ENCODE results near the gene PAPPA. TPM values are rescaled to one million over a fixed set of nuclear protein-coding genes. Genes with fewer than 3 reads are reported as not detected.

The PAPPA gene
- total RNA-seq, 2 donors from 2014 or later = 0.37 to 0.52 TPM

DNA sequence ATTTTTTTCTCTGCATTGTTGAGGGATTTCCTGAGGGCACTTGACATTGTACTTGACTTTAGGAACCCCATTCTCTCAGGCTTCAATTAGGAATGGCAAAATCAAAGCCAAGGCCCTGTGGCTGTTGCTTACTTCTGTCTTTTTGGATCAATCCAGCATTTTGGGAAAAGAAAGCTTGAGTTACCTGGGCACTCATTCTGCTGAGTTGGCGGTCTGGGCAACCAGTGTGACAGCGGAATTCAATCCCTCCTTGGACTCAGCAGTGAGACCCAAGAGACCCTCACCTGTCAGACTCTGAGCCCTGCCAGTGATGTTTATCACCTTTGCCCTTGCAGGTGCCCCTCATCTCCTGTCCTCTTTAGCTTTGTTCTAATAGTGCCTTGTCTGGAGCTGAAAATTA, 225.3 kb downstream of the PAPPA start:
- H3K9me3 ChIP-seq (ENCODE audit: control insufficient read depth, low read length, poor library complexity, severe bottlenecking) = no peaks in the 10 kb centered on the region
- H3K4me1 Mint-ChIP-seq = no peaks in the 10 kb centered on the region
- DNase-seq (no peak), ATAC-seq (no peak)
- H3K27me3 Mint-ChIP-seq = no peaks in the 10 kb centered on the region
- H3K27ac Mint-ChIP-seq = no peak overlapping the region
- no peak overlapping the region for H3K4me3 Mint-ChIP-seq
- no peaks in the 10 kb centered on the region for H3K36me3 Mint-ChIP-seq (ENCODE audit: low read depth)

DNA sequence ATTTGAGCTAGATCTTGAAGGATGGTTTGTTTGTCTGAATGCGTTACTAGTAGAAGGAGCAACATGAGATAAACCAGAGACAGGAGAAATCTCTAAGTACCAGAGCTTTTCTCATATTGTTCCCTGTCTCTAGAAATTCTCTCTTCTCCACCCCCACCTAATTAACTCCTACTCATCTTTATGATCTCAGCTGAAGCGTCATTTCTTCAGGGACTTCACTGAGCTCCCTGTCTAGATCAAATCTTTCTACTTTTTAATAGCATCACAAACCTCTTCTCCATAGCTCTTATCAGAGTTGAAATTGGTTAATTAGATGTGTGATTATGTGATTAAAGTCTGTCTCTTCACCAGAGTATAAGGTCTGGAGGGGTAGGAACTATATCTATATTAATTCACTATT, 226.2 kb downstream of the PAPPA start:
- no peak overlapping the region for H3K4me3 Mint-ChIP-seq
- no peaks in the 10 kb centered on the region for H3K27me3 Mint-ChIP-seq

DNA sequence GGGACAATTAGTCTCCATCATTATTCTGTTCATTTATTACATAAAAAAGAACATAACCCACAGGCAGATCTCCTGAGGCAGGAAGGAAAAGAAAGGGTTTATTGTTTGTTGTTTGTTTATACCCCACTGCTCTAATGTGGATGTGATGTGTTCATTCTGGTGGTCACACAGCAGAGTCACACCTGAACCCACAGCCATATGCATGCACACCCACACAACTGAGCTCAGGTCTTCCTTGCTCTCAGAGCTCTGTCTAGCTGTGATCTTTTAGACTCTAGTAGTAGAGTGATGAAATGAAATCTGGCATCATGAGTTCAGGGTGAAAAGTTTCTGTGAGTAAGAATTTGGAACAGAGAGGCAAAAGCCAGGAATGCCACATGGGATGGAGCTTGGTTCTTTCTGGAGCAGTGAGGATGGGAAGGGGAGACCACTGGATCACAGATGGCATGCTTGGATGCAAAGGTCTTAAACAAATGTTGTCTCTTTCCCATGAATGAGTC, 227.0 kb downstream of the PAPPA start:
- Mint-ChIP-seq H3K27ac (no peak overlapping the region), H3K4me3 (no peak overlapping the region), H3K36me3 (ENCODE audit: low read depth) (no peaks in the 10 kb centered on the region), H3K4me1 (no peaks in the 10 kb centered on the region), H3K27me3 (no peaks in the 10 kb centered on the region)
- no peak for DNase-seq
- no peaks in the 10 kb centered on the region for H3K9me3 ChIP-seq (ENCODE audit: control insufficient read depth, low read length, poor library complexity, severe bottlenecking)
- ATAC-seq = no peak

More for the DNA sequence above, 226.2 kb downstream of the PAPPA start:
- no peaks in the 10 kb centered on the region for H3K4me1 Mint-ChIP-seq
- no peaks in the 10 kb centered on the region for H3K9me3 ChIP-seq (ENCODE audit: control insufficient read depth, low read length, poor library complexity, severe bottlenecking)
- no peaks in the 10 kb centered on the region for H3K36me3 Mint-ChIP-seq (ENCODE audit: low read depth)
- DNase-seq = no peak
- H3K27ac Mint-ChIP-seq = no peak overlapping the region
- ATAC-seq = no peak

DNA sequence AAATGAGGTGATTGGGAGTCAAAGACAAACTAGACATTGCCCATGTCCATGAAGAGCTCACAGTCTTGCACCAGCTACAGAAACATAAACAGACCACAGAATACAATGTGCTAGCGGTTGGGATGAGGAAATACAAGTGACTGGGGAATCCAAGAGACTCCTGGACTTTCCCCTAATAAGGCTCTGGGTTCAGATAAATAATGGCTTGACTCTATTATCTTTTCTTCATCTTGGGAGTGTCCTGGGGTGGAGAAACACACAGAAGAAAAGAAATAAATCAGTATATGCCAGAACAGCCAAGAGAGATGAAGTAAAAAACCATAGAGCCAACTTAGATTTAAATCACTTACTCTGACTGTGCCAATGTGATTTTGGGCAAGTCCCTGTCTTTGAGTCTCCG, 227.8 kb downstream of the PAPPA start:
- Mint-ChIP-seq H3K27me3 (no peaks in the 10 kb centered on the region), H3K27ac (no peak overlapping the region), H3K4me3 (no peak overlapping the region), H3K4me1 (no peaks in the 10 kb centered on the region), H3K36me3 (ENCODE audit: low read depth) (no peaks in the 10 kb centered on the region)
- H3K9me3 ChIP-seq (ENCODE audit: control insufficient read depth, low read length, poor library complexity, severe bottlenecking) = no peaks in the 10 kb centered on the region
- ATAC-seq = no peak
- DNase-seq = no peak

DNA sequence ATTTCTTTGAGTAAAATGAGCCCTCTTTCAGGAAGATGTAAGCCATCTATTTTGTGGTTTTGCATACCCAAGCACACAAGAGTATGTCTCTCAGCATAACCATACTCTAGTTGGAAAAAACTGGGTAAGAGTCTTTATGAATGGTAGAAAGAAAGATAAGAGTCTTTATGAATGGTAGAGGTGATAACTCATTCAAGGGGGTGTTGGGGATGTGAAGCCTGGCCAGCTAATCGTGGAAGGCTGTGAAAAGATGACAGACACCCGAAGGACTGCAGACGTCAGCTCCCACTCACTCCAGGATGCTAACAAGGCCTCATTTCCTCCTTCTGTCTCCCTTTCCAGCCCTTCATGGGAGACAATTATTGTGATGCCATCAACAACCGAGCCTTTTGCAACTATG, 228.5 kb downstream of the PAPPA start:
- Mint-ChIP-seq H3K4me3 (no peak overlapping the region), H3K27ac (no peak overlapping the region), H3K36me3 (ENCODE audit: low read depth) (no peaks in the 10 kb centered on the region), H3K27me3 (no peaks in the 10 kb centered on the region), H3K4me1 (no peaks in the 10 kb centered on the region)
- no peaks in the 10 kb centered on the region for H3K9me3 ChIP-seq (ENCODE audit: control insufficient read depth, low read length, poor library complexity, severe bottlenecking)
- ATAC-seq (no peak), DNase-seq (no peak)

DNA sequence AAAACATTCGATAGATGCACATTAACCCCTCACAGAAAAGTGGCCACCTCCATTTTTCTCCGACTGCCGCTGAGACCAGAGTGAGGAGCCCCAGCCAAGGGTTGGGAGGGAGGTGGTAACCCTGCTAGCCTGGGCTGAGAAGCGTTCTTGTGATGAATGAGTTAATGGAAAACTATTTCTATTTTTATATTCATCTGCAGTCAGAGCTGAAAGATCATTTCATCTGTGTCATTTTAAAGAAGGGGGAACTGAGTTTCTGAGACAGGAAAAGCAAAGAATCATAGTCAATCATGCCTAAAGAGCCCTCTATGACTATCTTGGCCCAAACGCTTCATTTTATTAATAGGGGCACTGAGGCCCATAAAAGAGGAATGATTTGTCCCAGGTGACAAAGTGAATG, 229.5 kb downstream of the PAPPA start:
- Mint-ChIP-seq H3K4me3 (no peak overlapping the region), H3K36me3 (ENCODE audit: low read depth) (no peaks in the 10 kb centered on the region), H3K4me1 (no peaks in the 10 kb centered on the region), H3K27me3 (no peaks in the 10 kb centered on the region), H3K27ac (no peak overlapping the region)
- H3K9me3 ChIP-seq (ENCODE audit: control insufficient read depth, low read length, poor library complexity, severe bottlenecking) = no peaks in the 10 kb centered on the region
- no peak for ATAC-seq
- no peak for DNase-seq

DNA sequence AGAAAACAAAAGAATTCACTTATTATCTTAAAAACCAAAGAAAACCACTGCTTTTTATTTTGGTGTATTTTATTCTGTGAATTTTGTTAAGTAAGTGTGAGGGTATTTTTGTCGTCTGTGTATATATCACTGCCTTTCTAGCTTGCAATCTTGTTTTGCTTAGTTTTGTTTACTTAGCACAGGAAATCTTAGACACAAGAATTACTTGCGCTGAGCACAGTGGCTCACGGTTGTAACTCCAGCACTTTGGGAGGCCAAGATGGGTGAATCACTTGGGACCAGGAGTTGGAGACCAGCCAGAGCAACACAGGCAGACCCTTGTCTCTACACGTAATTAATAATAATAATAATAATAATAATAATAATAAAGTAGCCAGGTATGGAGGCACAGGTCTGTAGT, 230.3 kb downstream of the PAPPA start:
- no peak for DNase-seq
- H3K27me3 Mint-ChIP-seq = no peaks in the 10 kb centered on the region

DNA sequence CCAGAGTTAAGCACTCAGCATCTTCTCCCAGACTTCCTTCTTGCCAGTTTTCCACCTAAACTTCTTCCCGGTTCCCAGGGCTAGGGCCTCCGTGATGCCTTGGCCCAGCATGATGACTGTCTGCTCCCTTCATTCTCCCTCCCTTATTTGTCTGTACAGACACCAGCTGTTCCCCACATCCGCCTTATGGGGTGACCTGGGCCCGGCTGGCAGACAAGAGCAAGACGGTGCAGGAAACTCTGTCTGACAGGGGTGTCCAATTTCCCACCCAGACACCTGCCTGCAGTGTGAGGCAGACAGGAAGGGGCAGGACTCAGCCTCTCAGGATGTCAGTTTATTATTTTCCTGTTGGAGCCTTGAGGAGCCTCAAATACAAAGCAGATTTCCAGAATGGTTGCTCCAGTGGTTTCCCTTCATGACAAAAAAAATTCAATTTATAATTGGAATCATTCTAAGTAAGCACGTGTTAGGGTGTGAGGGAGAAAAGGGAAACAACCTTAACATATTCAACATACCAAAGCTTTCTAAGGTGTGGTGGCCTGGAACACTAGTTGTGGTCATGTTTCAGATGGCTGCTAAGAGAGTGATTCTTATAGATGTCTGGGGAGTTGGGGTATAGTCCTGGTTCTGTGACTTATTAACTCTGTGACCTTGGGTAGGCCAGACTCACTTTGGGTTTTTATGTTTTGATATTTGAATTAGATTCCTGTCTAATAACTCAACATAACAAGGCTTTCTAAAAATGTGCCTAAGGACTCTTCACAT, 234.5 kb downstream of the PAPPA start:
- H3K27me3 Mint-ChIP-seq = no peaks in the 10 kb centered on the region
- H3K9me3 ChIP-seq (ENCODE audit: control insufficient read depth, low read length, poor library complexity, severe bottlenecking) = no peaks in the 10 kb centered on the region
- DNase-seq = no peak
- no peak overlapping the region for H3K27ac Mint-ChIP-seq
- ATAC-seq = no peak
- no peaks in the 10 kb centered on the region for H3K36me3 Mint-ChIP-seq (ENCODE audit: low read depth)
- H3K4me1 Mint-ChIP-seq = no peaks in the 10 kb centered on the region
- H3K4me3 Mint-ChIP-seq = no peak overlapping the region

More for the DNA sequence above, 230.3 kb downstream of the PAPPA start:
- Mint-ChIP-seq H3K4me3 (no peak overlapping the region), H3K27ac (no peak overlapping the region), H3K4me1 (no peaks in the 10 kb centered on the region), H3K36me3 (ENCODE audit: low read depth) (no peaks in the 10 kb centered on the region)
- no peak for ATAC-seq
- H3K9me3 ChIP-seq (ENCODE audit: control insufficient read depth, low read length, poor library complexity, severe bottlenecking) = no peaks in the 10 kb centered on the region

DNA sequence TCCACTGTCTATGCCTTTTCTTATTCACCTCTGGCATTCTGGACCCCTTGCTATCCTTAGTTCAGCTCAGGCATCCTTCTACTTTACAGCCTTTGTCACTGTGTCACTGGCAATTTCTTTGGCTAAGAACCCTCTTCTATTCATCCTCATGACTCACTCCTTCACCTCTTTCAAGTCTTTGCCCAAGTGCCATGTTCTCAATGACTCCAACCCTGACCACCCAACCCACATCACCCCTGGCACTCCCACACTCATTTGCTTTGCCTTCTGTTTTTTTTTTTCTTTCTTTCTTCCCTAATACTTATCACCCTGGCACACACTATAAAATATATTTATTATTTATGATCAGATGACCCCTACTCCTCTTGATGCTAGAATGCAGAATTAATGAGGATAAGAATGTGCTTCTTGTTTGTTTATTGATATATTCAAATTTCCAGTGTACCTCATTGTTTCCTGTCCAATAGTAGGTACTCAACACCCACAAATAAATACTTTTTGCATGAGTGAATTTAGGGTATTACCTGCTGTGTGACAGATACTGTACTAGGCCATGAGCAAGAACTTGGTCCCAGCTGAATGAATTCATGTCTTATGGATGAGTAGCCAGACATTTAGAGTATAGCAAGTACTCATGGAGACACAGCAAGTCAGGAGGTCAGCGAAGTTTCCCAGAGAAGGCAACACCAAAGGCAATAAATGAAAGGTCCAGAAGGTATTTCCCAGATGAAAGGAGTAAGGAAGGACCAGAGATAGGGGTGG, 236.1 kb downstream of the PAPPA start:
- no peak overlapping the region for H3K27ac Mint-ChIP-seq
- DNase-seq (no peak), ATAC-seq (no peak)
- H3K36me3 Mint-ChIP-seq (ENCODE audit: low read depth) = no peaks in the 10 kb centered on the region
- H3K9me3 ChIP-seq (ENCODE audit: control insufficient read depth, low read length, poor library complexity, severe bottlenecking) = no peaks in the 10 kb centered on the region
- no peaks in the 10 kb centered on the region for H3K27me3 Mint-ChIP-seq
- H3K4me1 Mint-ChIP-seq = no peaks in the 10 kb centered on the region
- no peak overlapping the region for H3K4me3 Mint-ChIP-seq

DNA sequence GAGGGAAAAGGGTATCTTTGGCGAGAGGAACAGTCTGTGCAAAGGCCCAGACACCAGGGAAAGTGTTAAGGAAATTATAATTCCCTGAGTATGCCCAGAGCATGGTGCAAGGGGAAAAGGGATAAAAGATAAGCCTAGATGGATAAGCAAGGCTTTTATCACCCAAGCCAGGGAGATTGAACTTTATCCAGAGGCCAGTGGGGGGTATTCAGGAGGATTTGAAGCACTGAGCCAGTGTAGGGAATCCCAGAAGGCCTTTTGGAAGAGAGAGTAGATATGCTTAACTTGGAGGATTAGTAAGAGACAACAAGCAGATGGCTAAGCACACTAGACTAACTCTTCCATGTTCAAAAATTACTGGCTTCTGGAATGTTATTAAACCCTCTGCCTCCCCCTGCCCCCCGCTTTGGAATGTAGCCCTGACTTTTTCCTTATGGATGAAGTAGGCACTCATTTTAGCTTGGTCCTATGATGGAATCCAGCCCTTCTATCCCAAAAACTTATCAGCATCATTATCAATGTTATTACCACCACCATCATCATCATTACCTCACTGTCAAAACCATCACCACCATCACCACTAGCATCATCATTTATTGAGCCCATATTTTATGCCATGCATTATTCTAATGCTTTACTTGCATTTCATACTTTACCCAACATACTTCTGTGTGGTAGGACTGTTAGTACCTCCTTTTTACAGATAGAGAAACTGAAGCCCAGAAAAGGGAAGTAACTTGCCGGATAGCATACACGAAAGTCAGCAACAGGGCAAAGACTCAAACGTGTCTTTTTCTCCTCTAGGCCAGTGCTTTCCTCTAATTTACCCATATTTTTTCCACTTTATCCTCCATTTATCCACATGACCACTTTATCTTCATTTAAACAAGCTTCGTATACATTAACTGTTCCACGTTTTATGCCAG, 237.0 kb downstream of the PAPPA start:
- DNase-seq = no peak
- no peak overlapping the region for H3K27ac Mint-ChIP-seq
- no peaks in the 10 kb centered on the region for H3K4me1 Mint-ChIP-seq
- no peaks in the 10 kb centered on the region for H3K27me3 Mint-ChIP-seq
- H3K4me3 Mint-ChIP-seq = no peak overlapping the region
- H3K36me3 Mint-ChIP-seq (ENCODE audit: low read depth) = no peaks in the 10 kb centered on the region
- no peak for ATAC-seq
- no peaks in the 10 kb centered on the region for H3K9me3 ChIP-seq (ENCODE audit: control insufficient read depth, low read length, poor library complexity, severe bottlenecking)

DNA sequence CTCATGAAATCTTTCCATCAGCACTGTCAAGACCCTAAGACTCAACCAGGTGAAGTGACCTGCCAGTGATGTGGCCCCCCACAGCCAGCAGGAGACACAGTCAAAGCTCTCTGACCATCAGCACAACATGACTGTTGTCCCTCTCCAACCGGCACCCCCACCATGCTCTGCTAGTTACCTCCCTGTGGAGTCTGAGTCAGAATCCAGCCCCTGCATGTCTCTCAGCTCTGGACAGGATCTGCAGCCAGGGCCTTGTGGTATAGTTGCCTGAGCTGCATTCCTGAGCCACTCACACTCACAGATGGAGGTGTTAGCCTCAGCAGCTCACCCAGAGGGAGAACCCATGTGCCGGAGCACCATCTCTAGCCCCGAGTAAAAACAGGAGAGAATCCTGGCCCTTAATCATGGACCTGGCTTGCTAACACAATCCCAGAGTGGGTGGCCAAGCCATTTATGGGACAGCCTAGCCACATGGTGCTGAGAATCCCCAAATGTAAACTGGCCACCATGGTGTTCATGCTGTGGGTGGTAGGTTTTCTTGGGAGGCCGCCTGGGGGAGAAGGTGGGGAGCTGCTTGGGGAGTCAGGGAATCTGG, 237.8 kb downstream of the PAPPA start:
- Mint-ChIP-seq H3K27me3 (no peaks in the 10 kb centered on the region), H3K4me1 (no peaks in the 10 kb centered on the region), H3K36me3 (ENCODE audit: low read depth) (no peaks in the 10 kb centered on the region), H3K27ac (no peak overlapping the region), H3K4me3 (no peak overlapping the region)
- DNase-seq = no peak
- H3K9me3 ChIP-seq (ENCODE audit: control insufficient read depth, low read length, poor library complexity, severe bottlenecking) = no peaks in the 10 kb centered on the region
- no peak for ATAC-seq

DNA sequence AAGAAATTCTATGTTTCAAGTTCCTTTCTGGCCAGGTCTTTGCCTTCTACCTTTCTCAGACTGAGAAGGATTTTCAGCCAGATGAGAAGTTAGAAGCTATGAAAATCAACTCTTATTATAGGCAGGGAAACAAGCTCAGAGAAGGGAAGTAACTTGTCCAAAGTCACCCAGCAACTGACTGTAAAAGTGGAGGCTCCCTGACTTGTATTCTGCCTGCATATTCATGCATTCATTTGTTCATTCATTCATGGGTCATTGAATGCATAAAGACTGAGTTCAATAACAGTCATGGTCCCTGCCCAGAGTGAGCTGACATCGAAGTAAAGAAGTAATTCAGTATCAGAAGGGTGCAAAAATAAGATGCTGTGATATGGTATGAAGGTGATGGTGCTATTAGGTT, 239.6 kb downstream of the PAPPA start:
- H3K9me3 ChIP-seq (ENCODE audit: control insufficient read depth, low read length, poor library complexity, severe bottlenecking) = no peaks in the 10 kb centered on the region
- Mint-ChIP-seq H3K4me1 (no peaks in the 10 kb centered on the region), H3K27me3 (no peaks in the 10 kb centered on the region), H3K27ac (no peak overlapping the region), H3K4me3 (no peak overlapping the region), H3K36me3 (ENCODE audit: low read depth) (no peaks in the 10 kb centered on the region)
- ATAC-seq = no peak
- DNase-seq = no peak

DNA sequence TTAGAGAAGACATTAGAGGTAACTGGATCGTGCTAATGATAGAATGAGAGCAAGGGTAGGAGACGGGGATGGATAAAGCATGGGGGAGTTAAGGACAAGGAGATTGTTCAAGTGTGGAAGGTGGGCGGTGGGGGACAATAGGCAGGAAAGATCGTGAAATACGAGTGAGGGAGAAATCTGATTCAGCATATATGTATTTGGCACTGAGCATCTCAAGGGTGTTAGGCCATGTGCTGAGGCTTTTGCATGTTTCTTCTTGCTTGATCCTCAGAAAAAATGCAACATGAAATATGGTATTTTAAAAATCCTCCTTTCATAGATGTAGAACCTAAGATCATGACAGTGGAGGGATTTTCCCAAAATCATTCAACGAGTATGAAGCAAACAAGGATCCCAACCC, 240.5 kb downstream of the PAPPA start:
- no peak for ATAC-seq
- Mint-ChIP-seq H3K4me3 (no peak overlapping the region), H3K36me3 (ENCODE audit: low read depth) (no peaks in the 10 kb centered on the region), H3K27me3 (no peaks in the 10 kb centered on the region), H3K27ac (no peak overlapping the region), H3K4me1 (no peaks in the 10 kb centered on the region)
- no peak for DNase-seq
- H3K9me3 ChIP-seq (ENCODE audit: control insufficient read depth, low read length, poor library complexity, severe bottlenecking) = no peaks in the 10 kb centered on the region

Data from T-helper 17 cell (primary cell).